ENCODE data around the gene ADAMTS3.

ADAMTS3 gene

GRCh38 chr4:72283357-72283756 lies 285.7 kb downstream of the ADAMTS3 start:
- H3K23ac ChIP-seq (ENCODE audit: low read length): no peak overlapping the region
- no peaks in the 10 kb centered on the region for H3K4me1 ChIP-seq (ENCODE audit: control insufficient read depth, low read depth, low read length)
- DNase-seq: peak; percentile 40
- H3K56ac ChIP-seq (ENCODE audit: low read length): no peak overlapping the region
- no CpG with 5 or more reads among the region's 3 CpGs for WGBS (ENCODE audit: extremely low coverage, insufficient coverage, low lambda C conversion rate)
- no peaks in the 10 kb centered on the region for H3K36me3 ChIP-seq (ENCODE audit: control insufficient read depth, insufficient read depth, low read length)
- H3K9ac ChIP-seq (ENCODE audit: low read length): no peak overlapping the region
- H2BK5ac ChIP-seq (ENCODE audit: low read length): no peak overlapping the region
- no peaks in the 10 kb centered on the region for H3K27me3 ChIP-seq (ENCODE audit: insufficient read depth, low read length, poor library complexity)
- H3K18ac ChIP-seq (ENCODE audit: low read length): no peak overlapping the region
- no peak overlapping the region for H4K5ac ChIP-seq (ENCODE audit: low read length)
- H3K79me2 ChIP-seq (ENCODE audit: control insufficient read depth, insufficient read depth, low read length): no peaks in the 10 kb centered on the region
- no peak overlapping the region for H2BK15ac ChIP-seq (replicated peaks; ENCODE audit: low read depth)
- no peak overlapping the region for H4K8ac ChIP-seq (ENCODE audit: low read depth, low read length)
- no peaks in the 10 kb centered on the region for H3K79me1 ChIP-seq (ENCODE audit: low read length)
- H2AK5ac ChIP-seq (ENCODE audit: low read length): no peak overlapping the region
- H3K4ac ChIP-seq (ENCODE audit: low read depth, low read length): no peak overlapping the region
- no peak overlapping the region for H3K27ac ChIP-seq (ENCODE audit: low read depth, low read length)
- H3K4me3 ChIP-seq (ENCODE audit: low read length): no peak overlapping the region
- no peak overlapping the region for H3K4me2 ChIP-seq (ENCODE audit: low read length)
- H2BK120ac ChIP-seq (ENCODE audit: low read depth, low read length): no peak overlapping the region

DNA sequence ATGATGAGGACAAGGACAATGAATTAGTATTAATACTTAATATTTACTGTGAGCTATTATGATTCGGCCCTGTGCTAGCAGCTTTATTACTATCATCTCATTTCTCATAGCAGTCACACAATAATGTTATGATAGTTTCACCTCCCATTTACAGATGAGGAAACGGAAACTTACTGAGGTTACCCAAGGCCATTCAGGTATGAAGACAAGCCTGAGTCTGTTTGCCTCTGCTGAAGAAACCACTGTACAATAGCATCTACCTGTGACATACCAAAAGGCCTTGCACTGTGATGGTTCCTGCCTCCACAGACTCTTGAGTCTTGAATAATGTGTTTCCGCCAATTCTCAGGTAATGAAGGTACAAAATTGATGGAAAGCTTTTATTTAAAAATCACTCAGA lies 288.8 kb downstream of the ADAMTS3 start:
- no peak overlapping the region for H2BK120ac ChIP-seq (ENCODE audit: low read depth, low read length)
- no peaks in the 10 kb centered on the region for H3K79me2 ChIP-seq (ENCODE audit: control insufficient read depth, insufficient read depth, low read length)
- H2BK5ac ChIP-seq (ENCODE audit: low read length): no peak overlapping the region
- no peak overlapping the region for H2AK5ac ChIP-seq (ENCODE audit: low read length)
- H3K4me1 ChIP-seq (ENCODE audit: control insufficient read depth, low read depth, low read length): no peaks in the 10 kb centered on the region
- no peaks in the 10 kb centered on the region for H3K79me1 ChIP-seq (ENCODE audit: low read length)
- no CpG with 5 or more reads among the region's 3 CpGs for WGBS (ENCODE audit: extremely low coverage, insufficient coverage, low lambda C conversion rate)
- no peaks in the 10 kb centered on the region for H3K27me3 ChIP-seq (ENCODE audit: insufficient read depth, low read length, poor library complexity)
- no peak overlapping the region for H3K9ac ChIP-seq (ENCODE audit: low read length)
- no peak for DNase-seq
- no peak overlapping the region for H3K23ac ChIP-seq (ENCODE audit: low read length)
- H3K36me3 ChIP-seq (ENCODE audit: control insufficient read depth, insufficient read depth, low read length): no peaks in the 10 kb centered on the region
- H4K5ac ChIP-seq (ENCODE audit: low read length): no peak overlapping the region
- no peak overlapping the region for H3K18ac ChIP-seq (ENCODE audit: low read length)
- H3K27ac ChIP-seq (ENCODE audit: low read depth, low read length): no peak overlapping the region
- H3K4ac ChIP-seq (ENCODE audit: low read depth, low read length): no peak overlapping the region
- H3K4me3 ChIP-seq (ENCODE audit: low read length): no peak overlapping the region
- H2BK15ac ChIP-seq (replicated peaks; ENCODE audit: low read depth): no peak overlapping the region
- H4K8ac ChIP-seq (ENCODE audit: low read depth, low read length): no peak overlapping the region
- no peak overlapping the region for H3K4me2 ChIP-seq (ENCODE audit: low read length)
- no peak overlapping the region for H3K56ac ChIP-seq (ENCODE audit: low read length)

- Histone ChIP-seq H2BK120ac (ENCODE audit: low read depth, low read length) (no peak overlapping the region), H3K23ac (ENCODE audit: low read length) (no peak overlapping the region), H2BK5ac (ENCODE audit: low read length) (no peak overlapping the region), H3K18ac (ENCODE audit: low read length) (no peak overlapping the region), H3K27ac (ENCODE audit: low read depth, low read length) (no peak overlapping the region), H3K79me1 (ENCODE audit: low read length) (no peaks in the 10 kb centered on the region), H3K9ac (ENCODE audit: low read length) (no peak overlapping the region), H3K4ac (ENCODE audit: low read depth, low read length) (no peak overlapping the region), H2BK15ac (replicated peaks; ENCODE audit: low read depth) (no peak overlapping the region), H3K79me2 (ENCODE audit: control insufficient read depth, insufficient read depth, low read length) (no peaks in the 10 kb centered on the region), H2AK5ac (ENCODE audit: low read length) (no peak overlapping the region), H3K56ac (ENCODE audit: low read length) (no peak overlapping the region), H3K36me3 (ENCODE audit: control insufficient read depth, insufficient read depth, low read length) (no peaks in the 10 kb centered on the region), H3K4me1 (ENCODE audit: control insufficient read depth, low read depth, low read length) (no peaks in the 10 kb centered on the region), H3K4me3 (ENCODE audit: low read length) (no peak overlapping the region), H4K5ac (ENCODE audit: low read length) (no peak overlapping the region), H3K27me3 (ENCODE audit: insufficient read depth, low read length, poor library complexity) (no peaks in the 10 kb centered on the region), H4K8ac (ENCODE audit: low read depth, low read length) (no peak overlapping the region), H3K4me2 (ENCODE audit: low read length) (no peak overlapping the region)
- no CpG with 5 or more reads among the region's 1 CpG for WGBS (ENCODE audit: extremely low coverage, insufficient coverage, low lambda C conversion rate)
- DNase-seq: no peak
Observed at GRCh38 chr4:72275381-72275780, 293.6 kb downstream of the ADAMTS3 start.

DNA sequence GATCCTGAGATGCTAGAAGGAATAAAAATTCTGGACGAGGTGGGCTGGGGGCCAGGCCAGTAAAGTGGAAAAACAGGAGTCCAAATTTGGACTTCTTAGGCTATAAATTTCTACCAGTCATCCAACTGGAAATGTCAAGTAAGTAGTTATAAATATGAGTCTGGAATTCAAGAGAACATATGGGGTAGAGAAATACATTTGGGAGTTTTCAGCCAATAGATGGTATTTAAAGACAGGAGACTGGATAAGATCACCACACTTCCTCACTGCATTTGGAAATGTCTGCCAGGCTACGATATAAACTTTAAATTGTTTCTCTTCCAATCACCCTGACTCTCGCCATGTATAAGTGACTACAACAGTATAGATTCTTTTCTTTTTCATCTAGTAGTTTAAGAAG lies 294.8 kb downstream of the ADAMTS3 start:
- Histone ChIP-seq H3K4ac (ENCODE audit: low read depth, low read length) (no peak overlapping the region), H2BK15ac (replicated peaks; ENCODE audit: low read depth) (no peak overlapping the region), H4K5ac (ENCODE audit: low read length) (no peak overlapping the region), H3K27ac (ENCODE audit: low read depth, low read length) (no peak overlapping the region), H2BK120ac (ENCODE audit: low read depth, low read length) (no peak overlapping the region), H3K4me3 (ENCODE audit: low read length) (no peak overlapping the region), H3K79me1 (ENCODE audit: low read length) (no peaks in the 10 kb centered on the region), H2AK5ac (ENCODE audit: low read length) (no peak overlapping the region), H3K4me2 (ENCODE audit: low read length) (no peak overlapping the region), H3K27me3 (ENCODE audit: insufficient read depth, low read length, poor library complexity) (no peaks in the 10 kb centered on the region), H3K56ac (ENCODE audit: low read length) (no peak overlapping the region), H2BK5ac (ENCODE audit: low read length) (no peak overlapping the region), H3K79me2 (ENCODE audit: control insufficient read depth, insufficient read depth, low read length) (no peaks in the 10 kb centered on the region), H3K18ac (ENCODE audit: low read length) (no peak overlapping the region), H3K36me3 (ENCODE audit: control insufficient read depth, insufficient read depth, low read length) (no peaks in the 10 kb centered on the region), H3K23ac (ENCODE audit: low read length) (no peak overlapping the region), H3K4me1 (ENCODE audit: control insufficient read depth, low read depth, low read length) (no peaks in the 10 kb centered on the region), H3K9ac (ENCODE audit: low read length) (no peak overlapping the region), H4K8ac (ENCODE audit: low read depth, low read length) (no peak overlapping the region)
- no CpG with 5 or more reads among the region's 3 CpGs for WGBS (ENCODE audit: extremely low coverage, insufficient coverage, low lambda C conversion rate)
- no peak for DNase-seq

- H3K9ac ChIP-seq (ENCODE audit: low read length): no peak overlapping the region
- no peak overlapping the region for H3K27ac ChIP-seq (ENCODE audit: low read depth, low read length)
- H3K18ac ChIP-seq (ENCODE audit: low read length): no peak overlapping the region
- no peak overlapping the region for H2BK15ac ChIP-seq (replicated peaks; ENCODE audit: low read depth)
- no peaks in the 10 kb centered on the region for H3K4me1 ChIP-seq (ENCODE audit: control insufficient read depth, low read depth, low read length)
- WGBS (ENCODE audit: extremely low coverage, insufficient coverage, low lambda C conversion rate): no CpG with 5 or more reads among the region's 1 CpG
- H3K4me3 ChIP-seq (ENCODE audit: low read length): no peak overlapping the region
- no peak overlapping the region for H4K8ac ChIP-seq (ENCODE audit: low read depth, low read length)
- H4K5ac ChIP-seq (ENCODE audit: low read length): no peak overlapping the region
- H3K79me2 ChIP-seq (ENCODE audit: control insufficient read depth, insufficient read depth, low read length): no peaks in the 10 kb centered on the region
- no peak overlapping the region for H2AK5ac ChIP-seq (ENCODE audit: low read length)
- no peak overlapping the region for H2BK120ac ChIP-seq (ENCODE audit: low read depth, low read length)
- no peaks in the 10 kb centered on the region for H3K79me1 ChIP-seq (ENCODE audit: low read length)
- no peak overlapping the region for H3K4ac ChIP-seq (ENCODE audit: low read depth, low read length)
- H3K4me2 ChIP-seq (ENCODE audit: low read length): no peak overlapping the region
- H3K27me3 ChIP-seq (ENCODE audit: insufficient read depth, low read length, poor library complexity): no peaks in the 10 kb centered on the region
- DNase-seq: peak; percentile 17
- H3K23ac ChIP-seq (ENCODE audit: low read length): no peak overlapping the region
- no peak overlapping the region for H2BK5ac ChIP-seq (ENCODE audit: low read length)
- no peaks in the 10 kb centered on the region for H3K36me3 ChIP-seq (ENCODE audit: control insufficient read depth, insufficient read depth, low read length)
- no peak overlapping the region for H3K56ac ChIP-seq (ENCODE audit: low read length)
Observed at GRCh38 chr4:72255269-72255668, 313.8 kb downstream of the ADAMTS3 start.

- Histone ChIP-seq H3K27ac (ENCODE audit: low read depth, low read length) (no peak overlapping the region), H3K18ac (ENCODE audit: low read length) (no peak overlapping the region), H2BK15ac (replicated peaks; ENCODE audit: low read depth) (no peak overlapping the region), H3K4ac (ENCODE audit: low read depth, low read length) (no peak overlapping the region), H3K56ac (ENCODE audit: low read length) (no peak overlapping the region), H3K4me3 (ENCODE audit: low read length) (no peak overlapping the region), H4K8ac (ENCODE audit: low read depth, low read length) (no peak overlapping the region), H2BK5ac (ENCODE audit: low read length) (no peak overlapping the region), H3K4me1 (ENCODE audit: control insufficient read depth, low read depth, low read length) (no peaks in the 10 kb centered on the region), H2BK120ac (ENCODE audit: low read depth, low read length) (no peak overlapping the region), H3K4me2 (ENCODE audit: low read length) (no peak overlapping the region), H4K5ac (ENCODE audit: low read length) (no peak overlapping the region), H2AK5ac (ENCODE audit: low read length) (no peak overlapping the region), H3K79me2 (ENCODE audit: control insufficient read depth, insufficient read depth, low read length) (no peaks in the 10 kb centered on the region), H3K9ac (ENCODE audit: low read length) (no peak overlapping the region), H3K36me3 (ENCODE audit: control insufficient read depth, insufficient read depth, low read length) (no peaks in the 10 kb centered on the region), H3K27me3 (ENCODE audit: insufficient read depth, low read length, poor library complexity) (no peaks in the 10 kb centered on the region), H3K23ac (ENCODE audit: low read length) (no peak overlapping the region), H3K79me1 (ENCODE audit: low read length) (no peaks in the 10 kb centered on the region)
- no CpG with 5 or more reads among the region's 3 CpGs for WGBS (ENCODE audit: extremely low coverage, insufficient coverage, low lambda C conversion rate)
- DNase-seq: no peak
Observed at GRCh38 chr4:72243641-72244040, 325.4 kb downstream of the ADAMTS3 start.
